Endothelial cell of umbilical vein (primary cell): Measurements from ENCODE around the gene KIF26A. TPM values are rescaled to one million over a fixed set of nuclear protein-coding genes. Genes with fewer than 3 reads are reported as not detected.

Experiments used
- BruUV-seq: library from RNA; stranded (reverse); fragments of 400-500 nt; replicated peaks from 2 replicates; lab custom pipeline; 2021; lab: Mats Ljungman, UMichigan
- CTCF ChIA-PET: fragments of 300-600, 350-600 bp; sonication (Branson Sonifier 250); formaldehyde crosslinking; loops from one replicate; lab custom pipeline; 2021; ENCODE audit warnings: antibody characterized with exemption, inconsistent platforms; lab: Charles Lee
- POLR2A ChIA-PET: fragments of 300-600, 350-600 bp; sonication (Branson Sonifier 250); formaldehyde crosslinking; loops from one replicate; lab custom pipeline; 2021; ENCODE audit warnings: antibody characterized with exemption, inconsistent platforms; lab: Charles Lee
- DNase-seq: peaks from one replicate; pipeline ENCODE4 v3.0.0-alpha.2; 2011; ENCODE audit warnings: low read depth, low spot score
- FAIRE-seq: peaks from 2 replicates; lab custom pipeline; 2011; peaks lifted over from hg19 to GRCh38; lab: Jason Lieb, UNC
- H2AFZ ChIP-seq: 2 replicates; pipeline ENCODE4 v1.6.0; 2012; ENCODE audit warnings: low read depth, low read length, control low read depth, inconsistent platforms
- H3K27ac ChIP-seq: 2 replicates; pipeline ENCODE4 v1.5.1; 2011; ENCODE audit warnings: low read depth, mild to moderate bottlenecking, control low read depth, low read length, moderate library complexity; ENCODE audit not compliant: insufficient read depth
- H3K27me3 ChIP-seq, 2 experiments: 2 replicates each; pipeline versions ENCODE4 v1.6.0 to v1.6.1; 2011; ENCODE audit warnings: low read length in 2 of 2, mixed read lengths in 1 of 2; ENCODE audit not compliant: control insufficient read depth in 2 of 2, insufficient read depth in 2 of 2
- H3K36me3 ChIP-seq, 2 experiments: 2 replicates in 1 of 2; 3 replicates in 1 of 2; pipeline ENCODE4 v1.5.1; 2011; ENCODE audit warnings: low read length in 2 of 2, mild to moderate bottlenecking in 1 of 2, moderate library complexity in 1 of 2; ENCODE audit not compliant: control insufficient read depth in 2 of 2, insufficient read depth in 2 of 2; ENCODE audit errors: extremely low read depth in 1 of 2
- H3K4me1 ChIP-seq: 3 replicates; pipeline ENCODE4 v1.5.1; 2011; ENCODE audit warnings: mild to moderate bottlenecking, low read length; ENCODE audit not compliant: control insufficient read depth, insufficient read depth; ENCODE audit errors: extremely low read depth
- H3K4me2 ChIP-seq: 2 replicates; pipeline ENCODE4 v1.6.1; 2011; ENCODE audit warnings: low read length, control low read depth, mixed read lengths; ENCODE audit not compliant: insufficient read depth
- H3K4me3 ChIP-seq, 3 experiments: fragments of 200-600 bp in 1 of 3; sonication (generic), shearing (Covaris generic) in 1 of 3; replicated peaks in 1 of 3; 2 replicates each; pipeline ENCODE4 v1.5.1; 2011 to 2016; ENCODE audit warnings: control low read depth in 3 of 3, low read length in 3 of 3, mild to moderate bottlenecking in 2 of 3, inconsistent platforms in 1 of 3, low read depth in 1 of 3, moderate library complexity in 1 of 3; ENCODE audit not compliant: insufficient read depth in 1 of 3
- H3K79me2 ChIP-seq: 2 replicates; pipeline ENCODE4 v1.6.0; 2012; ENCODE audit warnings: low read length, inconsistent platforms; ENCODE audit not compliant: control insufficient read depth, insufficient read depth
- H3K9ac ChIP-seq: replicated peaks from 2 replicates; pipeline ENCODE3; 2011; ENCODE audit warnings: low read length, control low read depth; ENCODE audit not compliant: insufficient read depth; ENCODE audit errors: extremely low read depth
- H3K9me1 ChIP-seq: replicated peaks from 3 replicates; pipeline ENCODE4 v1.6.0; 2011; ENCODE audit warnings: mild to moderate bottlenecking, low read length; ENCODE audit not compliant: control insufficient read depth, insufficient read depth; ENCODE audit errors: extremely low read depth
- H3K9me3 ChIP-seq: replicated peaks from 2 replicates; pipeline ENCODE4 v1.5.1; 2012; ENCODE audit warnings: low read length, inconsistent platforms; ENCODE audit not compliant: control insufficient read depth, insufficient read depth
- H4K20me1 ChIP-seq: replicated peaks from 2 replicates; pipeline ENCODE3; 2011; ENCODE audit warnings: mild to moderate bottlenecking, low read length; ENCODE audit not compliant: control insufficient read depth, insufficient read depth; ENCODE audit errors: extremely low read depth
- CTCF ChIP-seq, 2 donors: IDR thresholded peaks; 1 replicate in 1 of 2; 2 replicates in 1 of 2; pipeline ENCODE4 v1.5.1; 2011; ENCODE audit warnings: low read length in 2 of 2, mild to moderate bottlenecking in 2 of 2, moderate library complexity in 2 of 2, control low read depth in 1 of 2, inconsistent platforms in 1 of 2, low read depth in 1 of 2; ENCODE audit not compliant: insufficient read depth in 1 of 2; ENCODE audit errors: extremely low read depth in 1 of 2
- EZH2 ChIP-seq: IDR thresholded peaks from 2 replicates; pipeline ENCODE4 v1.6.1; 2012; ENCODE audit warnings: borderline replicate concordance, low read depth, mild to moderate bottlenecking, moderate library complexity, low read length, inconsistent platforms; ENCODE audit not compliant: severe bottlenecking
- FOS ChIP-seq: IDR thresholded peaks from 2 replicates; pipeline ENCODE4 v1.6.1; 2011; ENCODE audit warnings: mild to moderate bottlenecking, low read length, moderate library complexity, borderline replicate concordance; ENCODE audit not compliant: insufficient read depth
- GATA2 ChIP-seq: IDR thresholded peaks from 2 replicates; pipeline ENCODE4 v1.7.0; 2011; ENCODE audit warnings: low read depth, mild to moderate bottlenecking, moderate library complexity, mixed read lengths, low read length; ENCODE audit not compliant: insufficient read length, insufficient read depth
- JUN ChIP-seq: IDR thresholded peaks from 2 replicates; pipeline ENCODE4 v1.6.1; 2011; ENCODE audit warnings: borderline replicate concordance, low read depth; ENCODE audit not compliant: insufficient read length, insufficient read depth
- MYC ChIP-seq: IDR thresholded peaks from one replicate; pipeline ENCODE4 v1.6.1; 2011; ENCODE audit warnings: mild to moderate bottlenecking, low read depth, low read length
- POLR2A ChIP-seq: IDR thresholded peaks from 2 replicates; pipeline ENCODE4 v1.6.1; 2012; ENCODE audit warnings: low read depth, mild to moderate bottlenecking, control low read depth, low read length
- POLR2AphosphoS5 ChIP-seq: IDR thresholded peaks from 2 replicates; pipeline ENCODE4 v1.6.1; 2012; ENCODE audit warnings: low read depth, mild to moderate bottlenecking, control low read depth, low read length, moderate library complexity; ENCODE audit not compliant: insufficient read depth
- dilution Hi-C: fragments of 300-500 bp; cut with MboI; formaldehyde crosslinking; loops from one replicate; pipeline ENCODE4 v1.15.0; 2019; ENCODE audit warnings: low sequenced_read_pairs; ENCODE audit not compliant: extremely low pct_ligation_motif_present
- intact Hi-C: fragments of 100-400 bp; cut with micrococcal nuclease; formaldehyde crosslinking; loops from one replicate; pipeline ENCODE4 v1.10.0; 2022
- polyA plus RNA-seq, 4 experiments: library from polyadenylated mRNA; depleted of rRNA in 3 of 4; stranded (reverse) in 3 of 4; unstranded in 1 of 4; fragments of >200 nt; gene quantifications; 2 replicates each; pipeline versions ENCODE4 v1.2.1 to v1.2.3, GENCODE V29; 2011 to 2012; ENCODE audit warnings: missing spikeins in 1 of 4
- total RNA-seq: library from RNA; stranded (reverse); gene quantifications from 2 replicates; pipeline ENCODE4 v1.2.3, GENCODE V29; 2021
- TF ChIP-seq, protein P1 (sequence below): IDR thresholded peaks from 2 replicates; pipeline ENCODE4 v1.6.1; 2011; ENCODE audit not compliant: insufficient read depth, insufficient read length

Gene KIF26A
- total and polyA plus RNA-seq, 2 donors (not counting 3 experiments of a cell fraction or from before 2014, with no cell fraction given): 3.6 to 10.7 TPM

GRCh38 chr14:104125011-104125410 lies 13.4 kb upstream of the KIF26A start:
- CTCF ChIA-PET: no interaction called here
- no peak overlapping the region for H3K4me2 ChIP-seq
- no peaks in the 10 kb centered on the region for H3K79me2 ChIP-seq
- H4K20me1 ChIP-seq: no peaks in the 10 kb centered on the region
- H2AFZ ChIP-seq: no peak overlapping the region
- H3K27ac ChIP-seq: no peak overlapping the region
- H3K4me3 ChIP-seq: no peak overlapping the region
- intact Hi-C loops: no loop called here
- no peak for DNase-seq
- no peak for TF ChIP-seq CTCF (IDR thresholded peaks at IDR 0.05; ENCODE audit: extremely low read depth in 1 of 2, insufficient read depth in 1 of 2, low read depth in 1 of 2, low read length in 2 of 2)
- TF ChIP-seq POLR2AphosphoS5: no peak
- TF ChIP-seq, protein P1, sequence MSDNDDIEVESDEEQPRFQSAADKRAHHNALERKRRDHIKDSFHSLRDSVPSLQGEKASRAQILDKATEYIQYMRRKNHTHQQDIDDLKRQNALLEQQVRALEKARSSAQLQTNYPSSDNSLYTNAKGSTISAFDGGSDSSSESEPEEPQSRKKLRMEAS: no peak
- TF ChIP-seq MYC: no peak
- no peak for TF ChIP-seq EZH2
- TF ChIP-seq POLR2A: no peak
- no peak for TF ChIP-seq JUN
- no peak for TF ChIP-seq GATA2
- no peak for TF ChIP-seq FOS
- no peak for FAIRE-seq
- H3K36me3 ChIP-seq: no peaks in the 10 kb centered on the region
- dilution Hi-C loops: no loop called here
- no TSS peak for BruUV-seq
- H3K4me1 ChIP-seq: no peaks in the 10 kb centered on the region
- H3K27me3 ChIP-seq: peaks cover 0 to 2% of the 10 kb centered on the region in 2 experiments
- POLR2A ChIA-PET: no interaction called here
- no peak overlapping the region for H3K9ac ChIP-seq
- H3K9me3 ChIP-seq: no peaks in the 10 kb centered on the region
- no peaks in the 10 kb centered on the region for H3K9me1 ChIP-seq
